ENCODE data around the gene IFRD2. TPM values are rescaled to one million over a fixed set of nuclear protein-coding genes. Genes with fewer than 3 reads are reported as not detected.

The IFRD2 gene
- total RNA-seq, 1 donor from 2014 or later = 38.9 TPM

- peaks cover 44% of the 10 kb centered on the region for H3K4me1 Mint-ChIP-seq (ENCODE audit: low read depth)
- DNase-seq (ENCODE audit: low spot score) = no peak
- TF ChIP-seq, protein P1, sequence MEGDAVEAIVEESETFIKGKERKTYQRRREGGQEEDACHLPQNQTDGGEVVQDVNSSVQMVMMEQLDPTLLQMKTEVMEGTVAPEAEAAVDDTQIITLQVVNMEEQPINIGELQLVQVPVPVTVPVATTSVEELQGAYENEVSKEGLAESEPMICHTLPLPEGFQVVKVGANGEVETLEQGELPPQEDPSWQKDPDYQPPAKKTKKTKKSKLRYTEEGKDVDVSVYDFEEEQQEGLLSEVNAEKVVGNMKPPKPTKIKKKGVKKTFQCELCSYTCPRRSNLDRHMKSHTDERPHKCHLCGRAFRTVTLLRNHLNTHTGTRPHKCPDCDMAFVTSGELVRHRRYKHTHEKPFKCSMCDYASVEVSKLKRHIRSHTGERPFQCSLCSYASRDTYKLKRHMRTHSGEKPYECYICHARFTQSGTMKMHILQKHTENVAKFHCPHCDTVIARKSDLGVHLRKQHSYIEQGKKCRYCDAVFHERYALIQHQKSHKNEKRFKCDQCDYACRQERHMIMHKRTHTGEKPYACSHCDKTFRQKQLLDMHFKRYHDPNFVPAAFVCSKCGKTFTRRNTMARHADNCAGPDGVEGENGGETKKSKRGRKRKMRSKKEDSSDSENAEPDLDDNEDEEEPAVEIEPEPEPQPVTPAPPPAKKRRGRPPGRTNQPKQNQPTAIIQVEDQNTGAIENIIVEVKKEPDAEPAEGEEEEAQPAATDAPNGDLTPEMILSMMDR (IDR thresholded peaks at IDR 0.05) = no peak
- no peaks in the 10 kb centered on the region for H3K27me3 Mint-ChIP-seq (ENCODE audit: low read depth)
- H3K4me3 Mint-ChIP-seq (ENCODE audit: unreplicated experiment) = peak overlapping the region; percentile 37
- H3K36me3 Mint-ChIP-seq (ENCODE audit: low read depth) = peaks cover 4% of the 10 kb centered on the region
- peak overlapping the region; percentile 70 for H3K27ac Mint-ChIP-seq (ENCODE audit: unreplicated experiment)
- no peaks in the 10 kb centered on the region for H3K9me3 Mint-ChIP-seq (ENCODE audit: low read depth)
Observed at GRCh38 chr3:50333744-50334328, 41.6 kb upstream of the IFRD2 start.

GRCh38 chr3:50331364-50331907, 39.2 kb upstream of the IFRD2 start:
- H3K4me3 Mint-ChIP-seq (ENCODE audit: unreplicated experiment) = no peak overlapping the region
- TF ChIP-seq, protein P1 (IDR thresholded peaks at IDR 0.05) = no peak

GRCh38 chr3:50330330-50330729, 38.1 kb upstream of the IFRD2 start:
- H3K4me1 Mint-ChIP-seq (ENCODE audit: low read depth) = peaks cover 36% of the 10 kb centered on the region
- no peaks in the 10 kb centered on the region for H3K27me3 Mint-ChIP-seq (ENCODE audit: low read depth)
- H3K27ac Mint-ChIP-seq (ENCODE audit: unreplicated experiment) = no peak overlapping the region
- no peak overlapping the region for H3K4me3 Mint-ChIP-seq (ENCODE audit: unreplicated experiment)
- TF ChIP-seq, protein P1 (IDR thresholded peaks at IDR 0.05) = no peak
- no peaks in the 10 kb centered on the region for H3K9me3 Mint-ChIP-seq (ENCODE audit: low read depth)
- no peak for DNase-seq (ENCODE audit: low spot score)
- peaks cover 4% of the 10 kb centered on the region for H3K36me3 Mint-ChIP-seq (ENCODE audit: low read depth)

More at GRCh38 chr3:50331364-50331907, 39.2 kb upstream of the IFRD2 start:
- Mint-ChIP-seq H3K36me3 (ENCODE audit: low read depth) (peaks cover 4% of the 10 kb centered on the region), H3K9me3 (ENCODE audit: low read depth) (no peaks in the 10 kb centered on the region), H3K27me3 (ENCODE audit: low read depth) (no peaks in the 10 kb centered on the region), H3K4me1 (ENCODE audit: low read depth) (peaks cover 47% of the 10 kb centered on the region), H3K27ac (ENCODE audit: unreplicated experiment) (no peak overlapping the region)
- no peak for DNase-seq (ENCODE audit: low spot score)

DNA sequence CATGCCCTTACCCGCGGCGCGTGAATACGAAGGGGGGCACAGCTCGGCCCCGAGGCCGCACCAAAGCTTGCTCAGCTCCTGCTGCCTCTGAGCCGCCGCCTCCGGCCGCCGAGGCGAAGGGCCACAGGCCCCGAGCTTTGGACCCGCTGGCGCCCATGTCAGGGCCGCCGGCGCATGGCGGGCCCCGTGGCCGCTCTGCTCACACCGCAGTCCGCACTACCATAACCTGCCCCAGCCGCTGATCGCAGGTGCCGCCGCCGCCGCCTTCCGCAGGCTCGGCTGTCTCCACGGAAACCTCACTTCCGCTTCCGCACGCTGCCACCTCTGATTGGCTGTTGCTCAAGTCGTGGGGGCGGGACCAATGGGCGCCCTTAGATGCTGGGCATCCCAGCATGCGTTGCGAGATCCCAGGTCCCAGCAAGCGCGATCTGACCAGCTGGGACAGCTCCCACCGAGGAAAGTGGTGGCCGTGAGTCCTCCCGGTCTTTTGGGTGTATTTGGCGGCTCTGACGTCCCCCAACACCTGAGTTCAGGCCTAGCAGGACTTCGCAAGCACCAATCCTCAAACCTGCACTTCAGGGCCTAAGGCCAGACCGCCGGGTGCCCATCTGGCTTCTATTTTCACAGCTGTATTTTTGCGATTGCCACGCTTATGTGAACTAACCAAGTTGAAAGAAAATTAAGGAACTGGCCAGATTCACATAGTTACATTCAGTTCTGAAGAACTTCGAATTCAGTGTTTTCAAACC, 35.9 kb upstream of the IFRD2 start, which contains the start of gene TUSC2:
TUSC2 (minus strand) TSS at position 281 of the 749 bp plus-strand sequence; CDS start at position 157, 124 bp downstream.
- Mint-ChIP-seq H3K9me3 (ENCODE audit: low read depth) (no peaks in the 10 kb centered on the region), H3K27me3 (ENCODE audit: low read depth) (no peaks in the 10 kb centered on the region), H3K4me3 (ENCODE audit: unreplicated experiment) (peak within 1 kb of the TSS; percentile 86), H3K36me3 (ENCODE audit: low read depth) (peaks cover 4% of the 10 kb centered on the region), H3K27ac (ENCODE audit: unreplicated experiment) (peak within 1 kb of the TSS; percentile 93), H3K4me1 (ENCODE audit: low read depth) (peaks cover 22% of the 10 kb centered on the region)
- DNase-seq (ENCODE audit: low spot score) = no peak
- TF ChIP-seq, protein P1 (IDR thresholded peaks at IDR 0.05) = no peak

DNA sequence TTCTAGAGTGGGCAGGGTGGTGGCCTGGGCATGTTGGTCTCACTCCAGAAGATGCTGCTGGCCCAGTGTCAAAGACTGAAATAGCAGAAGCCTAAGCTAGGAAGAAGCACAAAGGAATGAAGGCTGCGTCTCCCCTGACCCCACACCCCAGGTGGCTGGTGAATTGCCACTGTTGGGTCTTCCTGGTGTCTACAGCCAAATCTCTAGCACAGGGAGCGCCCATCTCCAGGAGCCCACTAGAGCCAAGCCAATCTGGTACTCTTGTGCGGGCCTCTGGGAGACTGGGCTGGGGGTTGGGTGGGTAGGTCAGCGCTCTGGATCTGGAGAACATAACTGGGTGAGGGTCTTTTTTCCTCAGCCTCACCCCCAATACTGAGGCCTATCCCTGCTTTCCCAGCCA, 34.9 kb upstream of the IFRD2 start:
- Mint-ChIP-seq H3K4me3 (ENCODE audit: unreplicated experiment) (peak overlapping the region; percentile 86), H3K27me3 (ENCODE audit: low read depth) (no peaks in the 10 kb centered on the region), H3K36me3 (ENCODE audit: low read depth) (peaks cover 3% of the 10 kb centered on the region), H3K27ac (ENCODE audit: unreplicated experiment) (peak overlapping the region; percentile 36), H3K9me3 (ENCODE audit: low read depth) (no peaks in the 10 kb centered on the region), H3K4me1 (ENCODE audit: low read depth) (peaks cover 30% of the 10 kb centered on the region)
- TF ChIP-seq, protein P1 (IDR thresholded peaks at IDR 0.05) = no peak
- no peak for DNase-seq (ENCODE audit: low spot score)

Measured in chondrocyte (in vitro differentiated cells).